DND-41 (cell line): ENCODE data around the gene SLC25A25.

ENCODE experiments used
- ATAC-seq: fragments of 200-7000 bp; cut with Tn5 transposase; 3 replicates; pipeline ENCODE4 v1.9.1; 2021; ENCODE audit warnings: low read depth; ENCODE audit not compliant: insufficient read depth
- DNase-seq: peaks from one replicate; pipeline ENCODE4 v3.0.0-alpha.2; 2020
- H2AFZ ChIP-seq: 2 replicates; pipeline ENCODE4 v1.6.0; 2012; ENCODE audit warnings: low read depth, low read length
- H3K27ac ChIP-seq: 2 replicates; pipeline ENCODE4 v1.5.1; 2012; ENCODE audit warnings: low read length, inconsistent platforms
- H3K27me3 ChIP-seq: fragments of 200-600 bp; sonication (generic); 2 replicates; pipeline ENCODE4 v1.6.0; 2012; ENCODE audit warnings: low read length, mild to moderate bottlenecking, inconsistent platforms; ENCODE audit not compliant: insufficient read depth, poor library complexity
- H3K36me3 ChIP-seq: 2 replicates; pipeline ENCODE4 v1.5.1; 2012; ENCODE audit warnings: low read length, inconsistent platforms; ENCODE audit not compliant: insufficient read depth
- H3K4me1 ChIP-seq: 2 replicates; pipeline ENCODE4 v1.5.1; 2012; ENCODE audit warnings: mild to moderate bottlenecking, low read length; ENCODE audit not compliant: insufficient read depth
- H3K4me2 ChIP-seq: 2 replicates; pipeline ENCODE4 v1.6.0; 2012; ENCODE audit warnings: mild to moderate bottlenecking, moderate library complexity, low read length, inconsistent platforms; ENCODE audit not compliant: insufficient read depth
- H3K4me3 ChIP-seq, 2 experiments: fragments of 200-600 bp in 1 of 2; shearing (Covaris generic) in 1 of 2; 2 replicates each; pipeline ENCODE4 v1.5.1; 2012 to 2016; ENCODE audit warnings: inconsistent platforms in 2 of 2, low read length in 2 of 2, mild to moderate bottlenecking in 2 of 2, low read depth in 1 of 2, moderate library complexity in 1 of 2
- H3K79me2 ChIP-seq: 2 replicates; pipeline ENCODE4 v1.6.0; 2012; ENCODE audit warnings: low read length, inconsistent platforms; ENCODE audit not compliant: insufficient read depth
- H3K9ac ChIP-seq: 2 replicates; pipeline ENCODE4 v1.6.0; 2012; ENCODE audit warnings: low read depth, mild to moderate bottlenecking, inconsistent platforms, low read length, moderate library complexity
- H3K9me3 ChIP-seq: 2 replicates; pipeline ENCODE4 v1.5.1; 2012; ENCODE audit warnings: low read length, moderate library complexity, mild to moderate bottlenecking, inconsistent platforms; ENCODE audit not compliant: insufficient read depth, severe bottlenecking
- H4K20me1 ChIP-seq: 2 replicates; pipeline ENCODE4 v1.6.0; 2012; ENCODE audit warnings: low read length; ENCODE audit not compliant: insufficient read depth
- EZH2 ChIP-seq: IDR thresholded peaks from 3 replicates; pipeline ENCODE4 v1.6.1; 2012; ENCODE audit warnings: borderline replicate concordance, low read depth, mild to moderate bottlenecking, moderate library complexity, low read length, inconsistent platforms; ENCODE audit not compliant: severe bottlenecking
- TF ChIP-seq, protein P1 (sequence below): IDR thresholded peaks from 2 replicates; pipeline ENCODE4 v1.5.1; 2012; ENCODE audit warnings: borderline replicate concordance, low read length, moderate library complexity, mild to moderate bottlenecking; ENCODE audit not compliant: poor library complexity, severe bottlenecking; ENCODE audit errors: extremely low read depth

SLC25A25 gene

DNA sequence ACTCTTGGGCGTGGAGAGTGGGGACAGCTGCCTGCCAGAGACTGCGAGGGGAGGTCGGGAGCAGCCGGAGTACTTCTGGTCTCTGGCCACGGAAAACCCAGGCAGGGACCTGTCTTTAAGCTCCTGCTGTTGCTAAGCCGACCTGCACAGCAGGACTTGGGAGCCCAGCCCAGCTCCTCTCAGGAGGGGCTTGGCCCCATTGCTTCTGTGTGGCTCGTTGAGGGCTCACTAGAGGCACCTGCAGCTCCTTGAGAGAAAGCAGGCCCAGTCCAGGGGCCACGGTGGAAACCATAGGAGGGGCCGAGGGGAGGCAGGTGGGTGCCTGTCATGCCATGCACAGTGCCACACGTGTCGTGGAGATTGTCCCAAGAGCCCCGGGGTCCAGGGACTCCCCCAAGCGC, 77.9 kb downstream of the SLC25A25 start:
- no peak overlapping the region for H3K9ac ChIP-seq
- no peaks in the 10 kb centered on the region for H3K27me3 ChIP-seq
- no peaks in the 10 kb centered on the region for H3K36me3 ChIP-seq
- no peaks in the 10 kb centered on the region for H3K9me3 ChIP-seq
- peaks cover 4% of the 10 kb centered on the region; the same call in 1 of the 2 replicates for H3K4me1 ChIP-seq
- H3K4me3 ChIP-seq, result no peak overlapping the region
- DNase-seq (no peak), ATAC-seq (no peak)
- no peaks in the 10 kb centered on the region for H4K20me1 ChIP-seq
- H3K79me2 ChIP-seq, result no peaks in the 10 kb centered on the region
- H3K27ac ChIP-seq, result no peak overlapping the region
- H3K4me2 ChIP-seq, result no peak overlapping the region
- no peak for TF ChIP-seq EZH2
- no peak overlapping the region for H2AFZ ChIP-seq

DNA sequence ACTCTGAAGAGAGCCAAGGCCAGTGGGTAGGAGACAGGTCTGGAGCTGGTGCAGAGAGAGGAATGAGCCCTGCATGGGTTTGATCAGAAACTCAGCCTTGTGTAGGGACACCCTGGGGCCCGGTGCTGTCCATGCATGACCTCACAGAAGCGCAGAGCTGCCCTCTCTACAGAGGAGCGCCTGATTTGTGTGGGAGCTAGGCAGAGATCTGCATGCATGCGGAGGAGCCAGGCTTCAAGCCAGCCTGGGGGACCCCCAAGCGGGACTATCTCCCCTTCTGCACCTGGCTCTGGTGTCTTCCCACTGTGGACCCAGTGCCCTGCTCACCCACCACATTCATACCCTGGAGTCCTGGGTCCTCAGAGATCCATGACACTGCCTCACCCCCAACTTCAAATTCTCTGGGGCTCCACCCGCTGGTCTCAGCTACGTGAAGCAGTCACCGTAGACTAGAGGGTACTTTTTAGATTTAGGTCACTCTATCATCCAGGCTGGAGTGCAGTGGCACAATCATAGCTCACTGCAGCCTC, 78.6 kb downstream of the SLC25A25 start:
- no peak overlapping the region for H3K4me2 ChIP-seq
- peaks cover 4% of the 10 kb centered on the region; the same call in 1 of the 2 replicates for H3K4me1 ChIP-seq
- H3K27me3 ChIP-seq, result no peaks in the 10 kb centered on the region
- TF ChIP-seq, protein P1, sequence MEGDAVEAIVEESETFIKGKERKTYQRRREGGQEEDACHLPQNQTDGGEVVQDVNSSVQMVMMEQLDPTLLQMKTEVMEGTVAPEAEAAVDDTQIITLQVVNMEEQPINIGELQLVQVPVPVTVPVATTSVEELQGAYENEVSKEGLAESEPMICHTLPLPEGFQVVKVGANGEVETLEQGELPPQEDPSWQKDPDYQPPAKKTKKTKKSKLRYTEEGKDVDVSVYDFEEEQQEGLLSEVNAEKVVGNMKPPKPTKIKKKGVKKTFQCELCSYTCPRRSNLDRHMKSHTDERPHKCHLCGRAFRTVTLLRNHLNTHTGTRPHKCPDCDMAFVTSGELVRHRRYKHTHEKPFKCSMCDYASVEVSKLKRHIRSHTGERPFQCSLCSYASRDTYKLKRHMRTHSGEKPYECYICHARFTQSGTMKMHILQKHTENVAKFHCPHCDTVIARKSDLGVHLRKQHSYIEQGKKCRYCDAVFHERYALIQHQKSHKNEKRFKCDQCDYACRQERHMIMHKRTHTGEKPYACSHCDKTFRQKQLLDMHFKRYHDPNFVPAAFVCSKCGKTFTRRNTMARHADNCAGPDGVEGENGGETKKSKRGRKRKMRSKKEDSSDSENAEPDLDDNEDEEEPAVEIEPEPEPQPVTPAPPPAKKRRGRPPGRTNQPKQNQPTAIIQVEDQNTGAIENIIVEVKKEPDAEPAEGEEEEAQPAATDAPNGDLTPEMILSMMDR, result no peak
- no peak for TF ChIP-seq EZH2
- H2AFZ ChIP-seq, result no peak overlapping the region
- DNase-seq, result no peak
- no peak overlapping the region for H3K27ac ChIP-seq
- H3K9ac ChIP-seq, result no peak overlapping the region
- ATAC-seq, result no peak
- no peak overlapping the region for H3K4me3 ChIP-seq
- no peaks in the 10 kb centered on the region for H3K9me3 ChIP-seq
- no peaks in the 10 kb centered on the region for H3K79me2 ChIP-seq
- no peaks in the 10 kb centered on the region for H4K20me1 ChIP-seq
- H3K36me3 ChIP-seq, result no peaks in the 10 kb centered on the region

DNA sequence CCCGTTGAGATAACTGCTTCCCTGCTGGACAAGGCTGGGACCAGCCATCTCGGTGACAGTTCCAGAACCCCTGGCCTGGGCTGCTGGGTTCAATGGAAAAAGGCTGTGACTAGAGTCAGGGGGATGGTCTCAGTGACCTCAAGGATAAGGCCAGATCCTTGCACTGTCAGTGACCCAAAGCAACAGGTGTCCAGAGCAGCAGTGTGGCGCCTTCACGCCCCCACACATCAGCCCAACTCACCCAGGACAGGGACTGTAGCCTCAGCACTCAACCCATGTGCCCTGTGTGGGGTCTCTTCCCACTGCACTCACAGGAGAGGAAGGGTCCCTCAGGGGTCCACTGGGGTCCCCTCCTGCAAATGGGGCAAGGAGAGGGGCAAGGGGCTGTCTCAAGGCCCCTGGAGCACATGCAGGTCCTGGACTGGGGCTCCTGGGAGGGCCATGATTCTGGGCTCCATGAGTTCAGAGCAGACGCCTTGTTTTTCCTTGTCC, 80.5 kb downstream of the SLC25A25 start:
- H3K9me3 ChIP-seq, result no peaks in the 10 kb centered on the region
- ATAC-seq, result no peak
- H3K4me2 ChIP-seq, result no peak overlapping the region
- H3K4me3 ChIP-seq, result no peak overlapping the region
- H3K4me1 ChIP-seq, result no peaks in the 10 kb centered on the region
- H3K79me2 ChIP-seq, result no peaks in the 10 kb centered on the region
- TF ChIP-seq, protein P1, result no peak
- no peak for TF ChIP-seq EZH2
- H3K27me3 ChIP-seq, result no peaks in the 10 kb centered on the region
- H3K36me3 ChIP-seq, result no peaks in the 10 kb centered on the region
- no peak for DNase-seq
- H3K27ac ChIP-seq, result no peak overlapping the region
- no peak overlapping the region for H3K9ac ChIP-seq
- H4K20me1 ChIP-seq, result no peaks in the 10 kb centered on the region
- H2AFZ ChIP-seq, result no peak overlapping the region

DNA sequence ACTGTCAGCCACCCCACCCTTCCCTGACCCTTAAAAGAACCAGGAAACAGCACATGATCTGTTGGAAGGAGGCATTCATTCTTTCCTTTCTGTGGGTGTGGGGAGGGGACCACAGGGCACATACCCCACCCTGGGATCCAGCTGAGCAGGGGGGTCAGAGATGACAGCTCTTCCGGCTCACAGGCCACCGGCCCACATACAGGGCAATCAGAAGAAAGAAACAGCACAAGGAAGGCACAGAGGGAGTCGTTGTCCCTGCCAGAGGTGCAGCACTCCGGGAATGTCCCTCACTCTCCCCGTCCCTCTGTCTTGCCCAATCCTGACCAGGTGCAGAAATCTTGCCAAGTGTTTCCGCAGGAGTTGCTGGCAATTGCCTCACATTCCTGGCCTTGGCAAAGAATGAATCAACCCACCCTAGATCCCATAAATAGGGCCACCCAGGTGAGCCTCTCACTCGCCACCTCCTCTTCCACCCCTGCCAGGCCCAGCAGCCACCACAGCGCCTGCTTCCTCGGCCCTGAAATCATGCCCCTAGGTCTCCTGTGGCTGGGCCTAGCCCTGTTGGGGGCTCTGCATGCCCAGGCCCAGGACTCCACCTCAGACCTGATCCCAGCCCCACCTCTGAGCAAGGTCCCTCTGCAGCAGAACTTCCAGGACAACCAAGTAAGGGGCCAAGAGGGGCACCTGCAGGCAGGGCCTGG, 81.1 kb downstream of the SLC25A25 start, which contains the start of gene LCN2:
LCN2 (plus strand) TSS at position 453 of the 701 bp plus-strand sequence; CDS start at position 526, 73 bp downstream.
- ATAC-seq, result no peak
- no peak within 1 kb of the TSS for H3K9ac ChIP-seq

More for the DNA sequence above, 81.1 kb downstream of the SLC25A25 start, which contains the start of gene LCN2:
- Histone ChIP-seq H4K20me1 (no peaks in the 10 kb centered on the region), H2AFZ (no peak within 1 kb of the TSS), H3K4me3 (no peak within 1 kb of the TSS), H3K36me3 (no peaks in the 10 kb centered on the region), H3K9me3 (no peaks in the 10 kb centered on the region), H3K4me2 (no peak within 1 kb of the TSS), H3K79me2 (no peaks in the 10 kb centered on the region), H3K4me1 (no peaks in the 10 kb centered on the region), H3K27ac (no peak within 1 kb of the TSS), H3K27me3 (no peaks in the 10 kb centered on the region)
- DNase-seq, result no peak
- TF ChIP-seq, protein P1, result no peak
- TF ChIP-seq EZH2, result no peak
